ENCODE measurements around the gene VARS2. TPM values are rescaled to one million over a fixed set of nuclear protein-coding genes. Genes with fewer than 3 reads are reported as not detected.
"Not testable (repeated sequence)": the region's sequence is repeated elsewhere in the genome, so short reads cannot be mapped to it uniquely, and the experiment has no call there.

The VARS2 gene
- total RNA-seq, 1 donor from 2014 or later: 47.0 TPM

GRCh38 chr6:30873137-30873640 is 40.8 kb upstream of the VARS2 start:
- DNase-seq: no peak
- Mint-ChIP-seq H3K36me3 (ENCODE audit: unreplicated experiment) (peaks cover 28% of the 10 kb centered on the region), H3K9me3 (ENCODE audit: unreplicated experiment) (peaks cover 13% of the 10 kb centered on the region), H3K4me3 (ENCODE audit: unreplicated experiment) (no peak overlapping the region), H3K27me3 (ENCODE audit: unreplicated experiment) (peaks cover 1% of the 10 kb centered on the region), H3K4me1 (ENCODE audit: low read depth, unreplicated experiment) (peaks cover 2% of the 10 kb centered on the region), H3K27ac (ENCODE audit: unreplicated experiment) (no peak overlapping the region)
- no peak for TF ChIP-seq CTCF (IDR thresholded peaks at IDR 0.05; ENCODE audit: partially characterized antibody, unreplicated experiment)

GRCh38 chr6:30873795-30874194 is 40.2 kb upstream of the VARS2 start:
- peaks cover 28% of the 10 kb centered on the region for H3K36me3 Mint-ChIP-seq (ENCODE audit: unreplicated experiment)

DNA sequence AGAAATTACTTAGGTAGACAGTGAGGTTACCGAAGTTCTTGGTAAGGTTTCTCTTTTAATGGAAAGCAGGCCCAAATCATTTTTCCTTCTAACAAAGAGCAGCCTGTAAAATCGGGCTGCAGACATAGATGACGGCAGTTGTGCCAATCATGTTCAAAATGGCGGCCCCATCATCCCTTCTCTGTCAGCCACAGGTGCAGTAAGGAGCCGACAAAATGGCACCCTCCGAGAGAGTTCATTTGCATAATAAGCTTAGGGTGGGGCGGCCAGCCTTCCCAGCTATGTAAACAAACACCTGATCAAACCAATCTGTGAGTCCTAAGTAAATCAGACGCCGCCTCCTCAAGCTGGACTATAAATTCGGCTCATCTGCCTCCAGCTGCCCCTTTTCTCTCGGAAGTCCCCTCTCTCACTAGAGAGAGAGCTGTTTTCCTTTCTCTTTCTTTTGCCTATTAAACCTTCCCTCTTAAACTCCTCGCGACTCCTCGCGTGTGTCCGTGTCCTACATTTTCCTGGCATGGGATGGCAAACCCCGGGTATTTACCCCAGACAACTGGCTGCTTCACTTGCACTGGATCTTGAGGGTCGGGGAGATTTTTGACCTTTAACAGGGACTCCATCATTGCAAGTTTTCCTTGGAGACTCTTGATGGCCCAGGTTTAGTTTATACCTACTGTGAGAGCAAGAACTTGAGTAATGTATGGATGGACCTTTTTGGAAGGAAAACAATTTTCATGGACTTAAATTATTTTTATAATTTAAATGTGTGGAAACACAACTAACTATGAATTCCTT is 38.6 kb upstream of the VARS2 start:
- no peak overlapping the region for H3K27ac Mint-ChIP-seq (ENCODE audit: unreplicated experiment)
- peak overlapping the region; percentile 4 for H3K4me3 Mint-ChIP-seq (ENCODE audit: unreplicated experiment)
- H3K9me3 Mint-ChIP-seq (ENCODE audit: unreplicated experiment): peaks cover 7% of the 10 kb centered on the region
- H3K27me3 Mint-ChIP-seq (ENCODE audit: unreplicated experiment): peaks cover 4% of the 10 kb centered on the region
- H3K4me1 Mint-ChIP-seq (ENCODE audit: low read depth, unreplicated experiment): peaks cover 6% of the 10 kb centered on the region
- no peak for DNase-seq
- peaks cover 18% of the 10 kb centered on the region for H3K36me3 Mint-ChIP-seq (ENCODE audit: unreplicated experiment)
- TF ChIP-seq CTCF (IDR thresholded peaks at IDR 0.05; ENCODE audit: partially characterized antibody, unreplicated experiment): no peak

More at GRCh38 chr6:30873795-30874194, 40.2 kb upstream of the VARS2 start:
- H3K27me3 Mint-ChIP-seq (ENCODE audit: unreplicated experiment); H3K4me3 Mint-ChIP-seq (ENCODE audit: unreplicated experiment); DNase-seq; H3K4me1 Mint-ChIP-seq (ENCODE audit: low read depth, unreplicated experiment); H3K27ac Mint-ChIP-seq (ENCODE audit: unreplicated experiment): not testable (repeated sequence)
- peaks cover 13% of the 10 kb centered on the region for H3K9me3 Mint-ChIP-seq (ENCODE audit: unreplicated experiment)

- Mint-ChIP-seq H3K36me3 (ENCODE audit: unreplicated experiment) (peaks cover 12% of the 10 kb centered on the region), H3K27ac (ENCODE audit: unreplicated experiment) (no peak overlapping the region), H3K27me3 (ENCODE audit: unreplicated experiment) (peaks cover 7% of the 10 kb centered on the region), H3K4me3 (ENCODE audit: unreplicated experiment) (no peak overlapping the region), H3K4me1 (ENCODE audit: low read depth, unreplicated experiment) (peaks cover 8% of the 10 kb centered on the region), H3K9me3 (ENCODE audit: unreplicated experiment) (peaks cover 5% of the 10 kb centered on the region)
- TF ChIP-seq CTCF (IDR thresholded peaks at IDR 0.05; ENCODE audit: partially characterized antibody, unreplicated experiment): no peak
- DNase-seq: no peak
Measured at GRCh38 chr6:30876039-30876730, 37.9 kb upstream of the VARS2 start.

DNA sequence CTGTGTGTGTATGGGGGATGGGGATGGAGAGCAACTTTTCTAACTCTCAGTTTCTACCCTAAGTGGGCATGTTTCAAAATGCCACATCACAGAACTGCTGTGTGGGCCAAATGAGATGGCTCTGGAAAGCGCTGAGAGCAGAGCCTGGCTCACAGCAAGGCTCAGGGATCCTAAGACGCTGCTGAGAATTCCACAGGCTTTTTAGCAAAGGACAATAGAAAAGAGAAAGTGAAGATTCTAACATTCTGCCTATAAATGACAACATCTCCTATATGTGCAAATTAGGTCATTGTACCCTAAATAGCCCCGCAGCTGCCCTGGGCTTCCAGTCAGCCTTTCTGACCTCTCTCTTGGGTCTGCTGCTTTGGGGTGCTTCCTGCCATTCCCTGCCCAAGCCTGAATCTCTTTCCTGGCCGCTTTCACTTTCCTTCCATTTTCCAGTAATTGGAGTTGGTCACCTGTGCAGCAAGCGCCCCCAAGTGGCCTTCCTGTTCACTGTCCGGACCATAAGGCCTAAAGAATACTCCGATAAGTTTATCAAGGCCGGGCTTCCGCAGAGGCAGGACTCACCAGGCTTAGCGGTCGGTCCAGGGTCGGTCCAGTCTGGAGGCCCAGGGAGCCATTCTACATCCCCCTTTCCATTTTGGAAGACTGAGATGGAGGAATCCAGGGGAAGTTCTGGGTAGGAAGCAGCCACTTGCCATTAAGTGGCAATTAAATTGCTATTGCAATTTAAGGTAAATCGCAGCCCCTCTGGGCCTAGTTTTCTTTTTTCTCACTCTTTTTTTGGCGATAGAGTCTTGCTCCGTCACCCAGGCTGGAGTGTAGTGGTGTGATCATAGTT is 36.4 kb upstream of the VARS2 start:
- peak; percentile 83 for DNase-seq
- H3K9me3 Mint-ChIP-seq (ENCODE audit: unreplicated experiment): peaks cover 9% of the 10 kb centered on the region
- H3K36me3 Mint-ChIP-seq (ENCODE audit: unreplicated experiment): peaks cover 6% of the 10 kb centered on the region
- H3K27me3 Mint-ChIP-seq (ENCODE audit: unreplicated experiment): peaks cover 12% of the 10 kb centered on the region
- peaks cover 21% of the 10 kb centered on the region for H3K4me1 Mint-ChIP-seq (ENCODE audit: low read depth, unreplicated experiment)
- TF ChIP-seq CTCF (IDR thresholded peaks at IDR 0.05; ENCODE audit: partially characterized antibody, unreplicated experiment): peak; percentile 74
- H3K27ac Mint-ChIP-seq (ENCODE audit: unreplicated experiment): no peak overlapping the region
- H3K4me3 Mint-ChIP-seq (ENCODE audit: unreplicated experiment): no peak overlapping the region
